GM12878 (cell line): ENCODE measurements around the gene OGFOD2. TPM values are rescaled to one million over a fixed set of nuclear protein-coding genes. Genes with fewer than 3 reads are reported as not detected.

Source experiments
- ATAC-seq: fragments of 200-7000 bp; cut with Tn5 transposase; 3 replicates; pipeline ENCODE4 v1.9.1; 2020; ENCODE audit warnings: mild to moderate bottlenecking, moderate library complexity
- BruUV-seq: library from RNA; stranded (reverse); fragments of 400-500 nt; replicated peaks from 2 replicates; lab custom pipeline; 2021; lab: Mats Ljungman, UMichigan
- CTCF ChIA-PET: fragments of 300-600 bp; sonication (Branson Sonifier 250); formaldehyde crosslinking; extraction: SDS; loops from one replicate; lab custom pipeline; 2021; ENCODE audit warnings: inconsistent platforms; lab: Yijun Ruan, JAX
- POLR2A ChIA-PET: fragments of 350-600 bp; formaldehyde crosslinking; extraction: SDS; loops from one replicate; lab custom pipeline; 2021; ENCODE audit warnings: inconsistent platforms; lab: Charles Lee
- RAD21 ChIA-PET: fragments of 300-600 bp; sonication (Branson Sonifier 250); formaldehyde crosslinking; loops from one replicate; lab custom pipeline; 2023; ENCODE audit warnings: antibody characterized with exemption; ENCODE audit not compliant: unreplicated experiment; lab: Charles Lee
- SMC1A ChIA-PET: fragments of 300-600 bp; sonication (Branson Sonifier 250); formaldehyde crosslinking; loops from one replicate; lab custom pipeline; 2023; ENCODE audit not compliant: unreplicated experiment, uncharacterized antibody; lab: Charles Lee
- DNase-seq: peaks from one replicate; pipeline ENCODE4 v3.0.0-alpha.2; 2011; ENCODE audit warnings: low read depth, low spot score
- FAIRE-seq: peaks from 3 replicates; lab custom pipeline; 2011; peaks lifted over from hg19 to GRCh38; lab: Jason Lieb, UNC
- H2AFZ ChIP-seq: 2 replicates; pipeline ENCODE4 v1.6.0; 2011; ENCODE audit warnings: low read depth, low read length, control low read depth; ENCODE audit not compliant: control insufficient read depth
- H3K27ac ChIP-seq: 2 replicates; pipeline ENCODE4 v1.5.1; 2011; ENCODE audit warnings: control low read depth; ENCODE audit not compliant: control insufficient read depth, insufficient read depth
- H3K27me3 ChIP-seq, 2 experiments: replicated peaks in 1 of 2; 2 replicates each; pipeline versions ENCODE4 v1.6.0 to v1.6.1; 2011; ENCODE audit warnings: low read length in 1 of 2; ENCODE audit not compliant: control insufficient read depth in 2 of 2, insufficient read depth in 2 of 2
- H3K36me3 ChIP-seq, 2 experiments: 2 replicates each; pipeline ENCODE4 v1.5.1; 2011; ENCODE audit warnings: low read length in 1 of 2; ENCODE audit not compliant: control insufficient read depth in 2 of 2, insufficient read depth in 2 of 2
- H3K4me1 ChIP-seq: 2 replicates; pipeline ENCODE4 v1.6.1; 2011; ENCODE audit warnings: mild to moderate bottlenecking, low read length, moderate library complexity, mixed read lengths; ENCODE audit not compliant: control insufficient read depth, insufficient read depth
- H3K4me2 ChIP-seq: 2 replicates; pipeline ENCODE4 v1.6.0; 2011; ENCODE audit warnings: control low read depth; ENCODE audit not compliant: control insufficient read depth, insufficient read depth
- H3K4me3 ChIP-seq: fragments of 200-600 bp; sonication (generic); 2 replicates; pipeline ENCODE4 v1.5.1; 2016
- H3K79me2 ChIP-seq: 2 replicates; pipeline ENCODE4 v1.6.0; 2011; ENCODE audit warnings: low read length; ENCODE audit not compliant: control insufficient read depth, insufficient read depth
- H3K9ac ChIP-seq: 2 replicates; pipeline ENCODE4 v1.8.0; 2011; ENCODE audit warnings: low read length, control low read depth, mixed read lengths; ENCODE audit not compliant: control insufficient read depth, insufficient read depth
- H3K9me3 ChIP-seq: replicated peaks from 3 replicates; pipeline ENCODE4 v1.5.1; 2011; ENCODE audit warnings: mild to moderate bottlenecking, low read length; ENCODE audit not compliant: control insufficient read depth, insufficient read depth
- H4K20me1 ChIP-seq: 2 replicates; pipeline ENCODE4 v1.6.0; 2011; ENCODE audit not compliant: control insufficient read depth, insufficient read depth
- CBX5 ChIP-seq: sonication (generic); IDR thresholded peaks from 2 replicates; pipeline ENCODE4 v1.6.1; 2016; ENCODE audit warnings: low read depth, moderate library complexity, mild to moderate bottlenecking, inconsistent platforms
- CEBPB ChIP-seq, 2 experiments: fragments of 150-350 bp in 1 of 2; IDR thresholded peaks; 2 replicates each; pipeline ENCODE4 v1.6.1; 2012 to 2014; ENCODE audit warnings: low read depth in 2 of 2, low read length in 2 of 2, borderline replicate concordance in 1 of 2, inconsistent platforms in 1 of 2
- CTCF ChIP-seq, 3 experiments: IDR thresholded peaks in 2 of 3; conservative IDR thresholded peaks in 1 of 3; 2 replicates each; pipeline ENCODE4 v1.5.1; 2011; ENCODE audit warnings: low read depth in 3 of 3, low read length in 3 of 3, mild to moderate bottlenecking in 3 of 3, control low read depth in 2 of 3, moderate library complexity in 2 of 3, inconsistent platforms in 1 of 3, mixed read lengths in 1 of 3; ENCODE audit not compliant: control insufficient read depth in 2 of 3, insufficient read depth in 1 of 3; ENCODE audit errors: extremely low read depth in 1 of 3
- E2F4 ChIP-seq: IDR thresholded peaks from 2 replicates; pipeline ENCODE4 v1.6.1; 2012; ENCODE audit warnings: low read depth, low read length, improper control_type of control experiment
- NFYB ChIP-seq: IDR thresholded peaks from 2 replicates; pipeline ENCODE4 v1.6.1; 2011; ENCODE audit warnings: low read depth, mild to moderate bottlenecking, low read length, improper control_type of control experiment, moderate library complexity; ENCODE audit not compliant: insufficient read depth
- RFX5 ChIP-seq: IDR thresholded peaks from 2 replicates; pipeline ENCODE4 v1.6.1; 2011; ENCODE audit warnings: low read depth, low read length, improper control_type of control experiment
- SRF ChIP-seq, 2 experiments: IDR thresholded peaks; 2 replicates each; pipeline ENCODE4 v1.6.1; 2011; ENCODE audit warnings: low read depth in 2 of 2, low read length in 2 of 2, mild to moderate bottlenecking in 1 of 2, moderate library complexity in 1 of 2
- WGBS: methylation state at CpG from one replicate; pipeline ENCODE4 v1.1.6; 2016; ENCODE audit warnings: low lambda C conversion rate; ENCODE audit not compliant: insufficient replicate concordance, insufficient coverage; ENCODE audit errors: missing lambda C conversion rate; 5-methylcytosine and 5-hydroxymethylcytosine counted together
- in situ Hi-C: fragments of 300-500 bp; cut with MboI; formaldehyde crosslinking; loops from 9 replicates; pipeline ENCODE4 v1.14.3; 2018; ENCODE audit warnings: mixed read lengths
- intact Hi-C: fragments of 100-400 bp; cut with micrococcal nuclease; formaldehyde crosslinking; loops from one replicate; pipeline ENCODE4 v1.14.2; 2022; ENCODE audit not compliant: unreplicated experiment
- polyA plus RNA-seq, 11 experiments: library from polyadenylated mRNA; depleted of rRNA in 4 of 11; unstranded in 6 of 11; stranded (reverse) in 5 of 11; fragments of >200 nt; fragmentation: Nextera tagmentation in 4 of 11; fragmentation: Illumina TruSeq in 1 of 11; extraction: Ambion mirVana in 4 of 11; extraction: Trizol in 1 of 11; gene quantifications; 1 replicate in 1 of 11; 2 replicates in 10 of 11; pipeline versions ENCODE4 v1.2.1 to v1.2.3, GENCODE V29; 2011 to 2016; ENCODE audit warnings: inconsistent platforms in 2 of 11, missing spikeins in 2 of 11, low read depth in 1 of 11
- total RNA-seq, 4 experiments: library from RNA; depleted of rRNA in 3 of 4; stranded (reverse); fragments of >200 nt in 3 of 4; fragmentation: Illumina TruSeq in 1 of 4; extraction: Trizol in 1 of 4; gene quantifications; 2 replicates each; pipeline versions ENCODE4 v1.2.1 to v1.2.3, GENCODE V29; 2013 to 2021

OGFOD2 gene
- total and polyA plus RNA-seq, 10 of the 15 experiments (the other 5 are each of a cell fraction or from before 2014, with no cell fraction given) = 0.93 to 29.2 (median 16.3) TPM

- TF ChIP-seq CTCF (IDR thresholded peaks at IDR 0.05 in 2 of 3, conservative IDR thresholded peaks at IDR 0.05 in 1 of 3; ENCODE audit: control insufficient read depth in 2 of 3, extremely low read depth in 1 of 3, insufficient read depth in 1 of 3, low read depth in 3 of 3, low read length in 3 of 3) = no peak
- TF ChIP-seq NFYB = no peak
- TF ChIP-seq CBX5 = no peak
- TF ChIP-seq CEBPB (IDR thresholded peaks at IDR 0.05; ENCODE audit: borderline replicate concordance in 1 of 2, low read depth in 2 of 2, low read length in 2 of 2) = no peak
- TF ChIP-seq SRF (IDR thresholded peaks at IDR 0.05; ENCODE audit: low read depth in 2 of 2, low read length in 2 of 2) = no peak
- no peak for TF ChIP-seq RFX5
These were observed 26.4 kb downstream of the OGFOD2 start (continued) for GRCh38 chr12:123001464-123001863.

DNA sequence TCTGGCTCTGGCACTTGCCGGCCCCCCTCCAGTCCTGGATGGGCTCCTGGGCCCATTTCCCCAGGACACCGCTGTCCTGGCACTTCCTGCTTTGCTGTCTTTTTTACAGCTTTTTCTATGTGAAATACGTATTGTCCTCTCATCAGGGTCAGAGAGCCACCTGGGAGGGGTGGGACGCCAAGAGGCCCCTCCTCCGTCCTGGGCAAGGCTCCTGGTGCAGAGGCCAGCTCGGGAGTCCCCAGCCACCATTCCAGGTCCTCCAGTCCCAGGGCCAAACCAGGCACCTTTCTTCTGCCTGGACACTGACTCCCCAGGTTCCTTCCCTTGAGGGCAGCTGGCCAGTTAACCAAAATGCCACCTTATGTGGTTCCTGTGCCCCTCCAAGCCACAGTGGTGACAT lies 28.2 kb downstream of the OGFOD2 start:
- Histone ChIP-seq H3K4me3 (no peak overlapping the region), H3K4me1 (no peaks in the 10 kb centered on the region), H3K9ac (no peak overlapping the region), H3K9me3 (no peaks in the 10 kb centered on the region), H3K4me2 (no peak overlapping the region), H2AFZ (no peak overlapping the region), H3K79me2 (no peaks in the 10 kb centered on the region), H3K27ac (no peak overlapping the region), H4K20me1 (no peaks in the 10 kb centered on the region), H3K36me3 (no peaks in the 10 kb centered on the region), H3K27me3 (no peaks in the 10 kb centered on the region; a peak in 1 of 4 replicates)
- FAIRE-seq = no peak
- DNase-seq = no peak
- POLR2A ChIA-PET = no interaction called here
- no peak for ATAC-seq
- in situ Hi-C loops = no loop called here
- RAD21 ChIA-PET = no interaction called here
- WGBS = 52% methylated on average over 6 of the region's 6 CpGs
- TF ChIP-seq E2F4 = no peak
- SMC1A ChIA-PET = no interaction called here
- no TSS peak for BruUV-seq
- intact Hi-C loops = no loop called here
- CTCF ChIA-PET = no interaction called here
